Mesodermal cell (in vitro differentiated cells): ENCODE results near the gene ST3GAL4.
A peak's percentile ranks its signal among the peaks of the same experiment; 100 is the strongest.

ENCODE experiments used
- H3K27ac ChIP-seq: 2 replicates; pipeline ENCODE4 v1.7.0; 2013; ENCODE audit warnings: mild to moderate bottlenecking, low read depth, low read length, moderate library complexity; ENCODE audit not compliant: severe bottlenecking
- H3K36me3 ChIP-seq: 2 replicates; pipeline ENCODE4 v1.7.1; 2013; ENCODE audit warnings: mild to moderate bottlenecking, low read length, moderate library complexity; ENCODE audit not compliant: control insufficient read depth, insufficient read depth
- H3K4me1 ChIP-seq: one replicate; pipeline ENCODE4 v1.7.1; 2013; ENCODE audit warnings: mild to moderate bottlenecking, low read length; ENCODE audit not compliant: insufficient read depth, control insufficient read depth, poor library complexity, severe bottlenecking
- H3K4me3 ChIP-seq: 2 replicates; pipeline ENCODE4 v1.7.0; 2013; ENCODE audit warnings: low read length, control low read depth, mild to moderate bottlenecking; ENCODE audit not compliant: insufficient read depth, poor library complexity, severe bottlenecking; ENCODE audit errors: extremely low read depth
- H3K9me3 ChIP-seq: 2 replicates; pipeline ENCODE4 v1.7.1; 2013; ENCODE audit warnings: mild to moderate bottlenecking, low read length, moderate library complexity; ENCODE audit not compliant: control insufficient read depth
- WGBS, 2 experiments: methylation state at CpG; one replicate each; pipeline ENCODE4 v1.1.5; 2013; ENCODE audit warnings: missing lambda C conversion rate in 2 of 2; ENCODE audit not compliant: insufficient coverage in 2 of 2; 5-methylcytosine and 5-hydroxymethylcytosine counted together

ST3GAL4 gene

DNA sequence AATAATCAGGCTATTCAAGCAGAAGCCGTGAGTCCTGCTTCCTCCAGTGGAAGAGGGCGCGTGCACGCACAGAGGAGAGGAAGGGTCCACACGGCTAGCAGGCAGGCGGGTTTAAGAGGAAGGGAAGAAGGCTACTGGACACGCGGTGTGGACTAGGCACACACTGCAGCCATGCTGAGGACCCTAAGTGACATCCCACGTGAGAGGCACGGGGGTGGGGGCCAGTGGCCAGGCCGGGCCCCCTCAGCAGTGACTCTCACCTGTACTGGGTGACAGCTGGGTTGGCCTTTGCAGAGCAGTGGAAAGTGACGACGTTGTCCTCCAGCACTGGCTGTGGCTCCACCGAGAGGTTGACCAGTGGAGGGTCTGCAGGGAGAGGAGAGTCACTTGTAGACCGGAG, 100.6 kb downstream of the ST3GAL4 start:
- Histone ChIP-seq H3K9me3 (no peaks in the 10 kb centered on the region), H3K36me3 (no peaks in the 10 kb centered on the region), H3K27ac (peak overlapping the region; percentile 53), H3K4me3 (no peak overlapping the region), H3K4me1 (no peaks in the 10 kb centered on the region)
- WGBS, 2 experiments: 93 to 95% methylated on average over 13 to 15 of the region's 15 CpGs

DNA sequence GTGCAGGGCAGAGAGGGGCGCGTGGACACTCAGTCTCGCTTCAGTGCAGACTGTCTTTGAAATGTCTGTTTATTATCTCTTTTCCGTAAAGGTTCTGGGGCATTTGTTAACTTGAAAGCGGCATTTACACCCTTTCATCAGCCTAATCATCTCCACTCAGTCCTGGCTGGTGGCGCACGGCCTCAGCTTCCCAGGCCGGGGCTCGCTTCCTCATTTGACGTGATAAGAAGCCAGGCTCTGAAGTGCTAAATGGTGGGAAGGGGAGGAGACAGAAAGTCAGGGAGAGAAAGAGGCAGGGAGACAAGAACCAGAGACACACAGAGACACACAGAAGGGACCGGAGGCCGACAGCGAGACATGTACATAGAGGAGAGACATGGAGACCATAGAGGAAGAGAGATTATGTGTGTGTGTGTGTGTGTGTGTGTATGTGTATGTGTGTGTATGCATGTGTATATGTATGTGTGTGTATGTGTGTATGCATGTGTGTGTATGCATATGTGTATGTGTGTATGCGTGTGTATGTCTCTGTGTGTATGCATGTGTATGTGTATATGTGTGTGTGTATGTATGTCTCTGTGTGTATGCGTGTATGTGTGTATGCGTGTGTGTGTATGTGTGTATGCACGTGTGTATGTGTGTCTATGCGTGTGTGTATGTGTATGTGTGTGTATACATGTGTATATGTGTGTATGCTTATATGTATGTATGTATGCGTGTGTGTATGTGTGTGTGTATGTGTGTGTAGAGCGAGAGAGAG, 101.5 kb downstream of the ST3GAL4 start:
- Histone ChIP-seq H3K4me3 (no peak overlapping the region), H3K36me3 (no peaks in the 10 kb centered on the region), H3K4me1 (no peaks in the 10 kb centered on the region), H3K27ac (peak overlapping the region; percentile 53), H3K9me3 (no peaks in the 10 kb centered on the region)
- WGBS, 2 experiments: 78 to 81% methylated on average over 13 to 15 of the region's 20 CpGs

DNA sequence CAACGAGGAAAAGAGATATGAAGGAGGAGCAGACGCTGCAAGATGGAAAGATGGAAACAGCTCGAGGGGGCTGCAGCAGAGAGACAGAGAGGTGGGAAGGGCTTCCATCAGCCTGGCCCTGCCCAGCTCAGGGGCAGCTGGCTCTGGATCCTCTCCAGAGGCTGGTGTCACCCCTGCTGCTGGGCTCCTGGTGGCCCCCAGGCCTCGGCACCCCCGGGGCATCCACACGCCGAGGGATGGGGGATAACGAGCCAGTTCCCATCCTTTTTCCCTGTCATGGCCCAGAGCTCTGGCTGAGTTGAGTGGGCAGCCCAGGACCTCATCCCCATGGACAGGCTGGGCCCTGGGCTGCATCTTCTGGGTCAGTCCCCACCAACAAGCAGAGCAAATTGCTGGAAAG, 102.3 kb downstream of the ST3GAL4 start:
- no peaks in the 10 kb centered on the region for H3K36me3 ChIP-seq
- H3K9me3 ChIP-seq: no peaks in the 10 kb centered on the region
- no peak overlapping the region for H3K4me3 ChIP-seq
- H3K27ac ChIP-seq: no peak overlapping the region
- 83 to 89% methylated on average over 8 of the region's 8 CpGs for WGBS, 2 experiments
- no peaks in the 10 kb centered on the region for H3K4me1 ChIP-seq

DNA sequence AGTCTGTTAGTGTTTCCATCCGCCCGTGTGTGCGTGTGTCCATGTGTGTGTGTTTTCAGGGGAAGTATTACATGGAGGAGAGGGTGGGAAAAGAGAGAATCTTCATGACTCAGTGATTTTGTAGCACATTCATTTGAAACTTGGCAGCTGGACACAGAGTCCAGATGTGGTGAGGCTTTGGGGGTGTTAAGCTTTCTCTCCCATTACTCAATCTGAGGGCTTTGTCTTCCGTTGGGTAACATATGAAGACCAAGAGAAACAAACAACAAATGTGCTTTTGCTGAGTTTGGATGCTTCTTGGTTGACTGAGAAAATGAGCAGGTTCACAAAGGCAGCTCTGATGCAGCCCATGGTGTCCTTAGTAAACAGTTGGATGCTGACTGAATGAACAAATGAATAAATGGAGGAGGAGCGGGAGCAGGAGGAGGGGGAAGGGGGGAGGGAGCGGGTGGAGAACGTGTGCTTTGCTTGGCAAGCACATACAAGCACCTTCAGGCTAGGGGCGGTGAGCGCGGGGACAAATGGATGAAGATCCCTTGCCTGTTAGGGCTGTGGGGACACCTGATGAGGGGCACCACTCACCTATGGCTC, 104.3 kb downstream of the ST3GAL4 start:
- WGBS, 2 experiments: 76 to 86% methylated on average over 9 of the region's 10 CpGs

DNA sequence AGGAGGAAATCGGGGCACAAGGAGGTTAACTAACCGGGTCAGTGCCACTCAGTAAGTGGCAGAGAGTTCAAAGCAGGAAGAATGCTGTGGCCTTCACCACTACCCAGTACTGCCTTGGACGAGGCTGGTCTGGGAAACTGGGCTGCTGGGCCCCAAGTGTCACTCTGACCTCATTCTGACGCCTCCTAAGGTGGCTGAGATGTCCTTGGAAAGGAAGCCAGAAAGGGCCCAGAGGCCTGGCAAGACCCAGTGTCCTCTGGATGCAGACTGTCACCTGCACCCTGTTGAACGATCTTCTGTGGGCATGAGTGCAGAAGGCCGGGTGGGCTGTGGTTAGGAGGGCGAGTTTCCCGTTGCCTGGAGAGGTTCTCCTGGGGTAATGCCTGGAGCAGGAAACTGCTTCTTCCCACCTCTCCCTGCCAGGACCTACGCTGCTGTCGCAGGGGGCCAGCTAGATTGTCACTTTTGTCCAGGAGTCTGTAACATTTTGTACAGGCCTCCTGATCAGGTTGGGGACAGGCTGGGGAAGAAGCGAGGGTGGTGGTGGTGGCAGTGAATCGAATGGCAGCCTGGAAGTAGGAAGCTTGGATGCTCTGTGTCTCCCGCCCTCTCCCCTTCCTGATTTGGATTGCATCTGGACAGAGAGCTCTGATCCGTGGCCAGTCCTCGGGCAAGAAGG, 105.1 kb downstream of the ST3GAL4 start:
- Histone ChIP-seq H3K4me1 (no peaks in the 10 kb centered on the region), H3K4me3 (no peak overlapping the region), H3K36me3 (no peaks in the 10 kb centered on the region), H3K9me3 (no peaks in the 10 kb centered on the region), H3K27ac (no peak overlapping the region)
- 87 to 89% methylated on average over 12 to 14 of the region's 15 CpGs for WGBS, 2 experiments

More for the DNA sequence above, 104.3 kb downstream of the ST3GAL4 start:
- Histone ChIP-seq H3K4me3 (no peak overlapping the region), H3K27ac (no peak overlapping the region), H3K36me3 (no peaks in the 10 kb centered on the region), H3K4me1 (no peaks in the 10 kb centered on the region), H3K9me3 (no peaks in the 10 kb centered on the region)

DNA sequence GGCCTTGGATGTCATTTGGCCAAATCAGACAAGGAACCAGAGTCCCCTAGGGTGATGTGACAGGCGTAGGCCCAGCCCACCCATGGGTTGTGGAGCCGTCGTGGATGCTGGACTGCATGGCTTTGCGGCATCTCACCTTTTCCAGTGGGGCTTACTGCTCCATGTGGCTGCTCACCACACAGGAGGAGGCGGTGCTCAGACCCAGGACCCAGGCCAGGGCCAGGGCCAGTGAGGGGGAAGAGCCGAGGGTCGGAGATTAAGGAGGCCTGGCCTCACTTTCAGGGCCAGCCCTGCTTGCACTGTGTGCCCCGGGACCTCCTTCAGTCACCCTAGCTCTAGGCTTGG, 105.6 kb downstream of the ST3GAL4 start:
- no peak overlapping the region for H3K4me3 ChIP-seq
- no peaks in the 10 kb centered on the region for H3K36me3 ChIP-seq
- H3K27ac ChIP-seq: no peak overlapping the region
- no peaks in the 10 kb centered on the region for H3K9me3 ChIP-seq
- H3K4me1 ChIP-seq: no peaks in the 10 kb centered on the region
- 87 to 89% methylated on average over 6 to 7 of the region's 8 CpGs for WGBS, 2 experiments

DNA sequence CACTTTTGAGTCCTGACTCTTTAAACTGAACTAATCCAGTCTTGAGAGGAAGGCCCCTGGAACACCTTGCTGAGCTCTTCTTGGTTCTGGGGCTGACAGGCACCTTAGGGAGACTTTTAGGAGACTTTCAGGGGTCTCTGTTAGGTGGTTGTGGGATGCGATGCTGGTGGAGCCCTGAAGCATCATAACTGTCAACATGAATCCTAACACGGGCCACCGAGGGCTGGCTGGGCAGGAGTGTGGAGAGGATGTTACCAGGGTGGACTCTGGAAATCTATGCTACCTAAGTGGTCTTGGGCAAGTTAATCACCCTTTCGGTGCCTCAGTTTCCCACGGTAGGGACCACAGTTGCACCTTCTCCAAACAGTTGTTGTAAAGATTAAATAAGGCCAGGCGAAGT, 106.5 kb downstream of the ST3GAL4 start:
- H3K4me3 ChIP-seq: no peak overlapping the region
- H3K9me3 ChIP-seq: no peaks in the 10 kb centered on the region

DNA sequence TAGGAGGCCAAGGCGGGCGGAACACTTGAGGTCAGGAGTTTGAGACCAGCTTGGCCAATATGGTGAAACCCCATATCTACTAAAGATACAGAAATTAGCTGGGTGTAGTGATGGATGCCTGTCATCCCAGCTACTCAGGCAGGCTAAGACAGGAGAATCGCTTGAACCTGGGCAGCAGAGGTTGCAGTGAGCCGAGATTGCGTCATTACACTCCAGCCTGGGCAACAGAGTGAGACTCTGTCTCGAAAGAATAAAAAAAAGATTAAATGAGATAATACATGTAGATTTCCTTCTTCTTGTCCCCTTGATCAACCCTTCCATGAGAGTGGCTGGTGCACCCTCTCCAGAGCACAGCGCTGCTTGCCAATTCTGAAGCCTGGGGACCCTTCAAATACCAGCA, 106.9 kb downstream of the ST3GAL4 start:
- no peaks in the 10 kb centered on the region for H3K9me3 ChIP-seq
- H3K36me3 ChIP-seq: no peaks in the 10 kb centered on the region
- no peak overlapping the region for H3K27ac ChIP-seq
- WGBS, 2 experiments: 87 to 100% methylated on average over 3 of the region's 7 CpGs
- no peak overlapping the region for H3K4me3 ChIP-seq
- H3K4me1 ChIP-seq: no peaks in the 10 kb centered on the region

More for the DNA sequence above, 106.5 kb downstream of the ST3GAL4 start:
- Histone ChIP-seq H3K4me1 (no peaks in the 10 kb centered on the region), H3K36me3 (no peaks in the 10 kb centered on the region), H3K27ac (no peak overlapping the region)
- WGBS, 2 experiments: 77 to 88% methylated on average over 5 to 6 of the region's 6 CpGs
